Measurements from ENCODE around the gene ASB8. TPM values are rescaled to one million over a fixed set of nuclear protein-coding genes. Genes with fewer than 3 reads are reported as not detected.
"Not testable (repeated sequence)": the region's sequence is repeated elsewhere in the genome, so short reads cannot be mapped to it uniquely, and the experiment has no call there.

Gene ASB8
- total and polyA plus RNA-seq, 2 experiments from 2014 or later: 23.3 to 27.3 TPM

DNA sequence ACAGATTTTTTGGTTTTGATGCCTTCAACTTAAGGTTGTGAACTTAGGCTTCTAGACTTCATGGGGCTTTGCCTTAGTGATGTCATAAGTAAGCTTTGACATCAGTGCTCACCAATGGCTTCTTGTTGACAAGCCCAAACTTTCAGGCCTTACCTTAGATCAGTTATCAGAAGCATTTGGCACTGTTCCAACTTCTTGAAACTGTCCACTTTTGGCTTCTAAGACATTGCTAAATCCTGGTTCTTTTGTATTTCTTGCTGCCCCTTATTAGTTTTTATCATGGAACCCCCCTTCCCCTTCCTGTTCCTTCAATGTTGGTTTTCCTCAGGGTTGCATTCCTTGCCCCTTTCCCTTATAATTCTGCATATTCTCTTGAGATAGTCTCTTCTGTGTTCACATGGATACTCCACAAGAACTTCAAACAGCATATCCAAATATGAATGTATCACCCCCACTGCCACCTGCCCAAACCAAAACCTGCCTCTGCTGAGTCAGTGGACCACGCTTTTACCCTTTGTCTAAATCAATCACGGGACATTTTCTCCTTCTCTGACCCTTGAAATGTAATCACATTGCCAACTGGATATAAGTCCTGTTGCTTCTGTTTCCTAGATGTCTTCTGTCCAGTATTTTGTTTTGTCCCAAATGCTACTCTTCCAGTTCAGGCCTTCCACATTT, 30.2 kb downstream of the ASB8 start:
- H3K27me3 ChIP-seq (replicated peaks; ENCODE audit: insufficient read depth): no peaks in the 10 kb centered on the region
- TF ChIP-seq EZH2 (IDR thresholded peaks at IDR 0.05; ENCODE audit: insufficient read depth, poor library complexity, severe bottlenecking) (no peak), EZH2phosphoT487 (IDR thresholded peaks at IDR 0.05; ENCODE audit: insufficient read depth, low read depth) (no peak)
- H3K4me1 ChIP-seq (ENCODE audit: insufficient read depth): no peaks in the 10 kb centered on the region
- H3K79me2 ChIP-seq (ENCODE audit: insufficient read depth): peaks cover under 1% of the 10 kb centered on the region; the same call in 1 of the 2 replicates
- H3K4me3 ChIP-seq: no peak overlapping the region
- no peak for DNase-seq
- 97 to 98% methylated on average over 2 of the region's 2 CpGs for WGBS, 2 experiments (ENCODE audit: low coverage in 1 of 2, low lambda C conversion rate in 2 of 2, missing lambda C conversion rate in 2 of 2)
- no peaks in the 10 kb centered on the region; the same call in 1 of the 2 replicates for H3K36me3 ChIP-seq (ENCODE audit: low read depth)
- no peak overlapping the region for H2AFZ ChIP-seq
- in situ Hi-C loops (cut with MboI): no loop called here
- H3K27ac ChIP-seq: no peak overlapping the region
- no peaks in the 10 kb centered on the region for H3K9me3 ChIP-seq (ENCODE audit: low read depth)
- H3K9me2 ChIP-seq (ENCODE audit: insufficient read depth): no peaks in the 10 kb centered on the region
- H3F3A ChIP-seq (ENCODE audit: insufficient read depth): no peaks in the 10 kb centered on the region
- no peak overlapping the region for H3K4me2 ChIP-seq (ENCODE audit: unreplicated experiment)
- H3K9ac ChIP-seq: no peak overlapping the region
- H4K20me1 ChIP-seq (ENCODE audit: insufficient read depth): no peaks in the 10 kb centered on the region

DNA sequence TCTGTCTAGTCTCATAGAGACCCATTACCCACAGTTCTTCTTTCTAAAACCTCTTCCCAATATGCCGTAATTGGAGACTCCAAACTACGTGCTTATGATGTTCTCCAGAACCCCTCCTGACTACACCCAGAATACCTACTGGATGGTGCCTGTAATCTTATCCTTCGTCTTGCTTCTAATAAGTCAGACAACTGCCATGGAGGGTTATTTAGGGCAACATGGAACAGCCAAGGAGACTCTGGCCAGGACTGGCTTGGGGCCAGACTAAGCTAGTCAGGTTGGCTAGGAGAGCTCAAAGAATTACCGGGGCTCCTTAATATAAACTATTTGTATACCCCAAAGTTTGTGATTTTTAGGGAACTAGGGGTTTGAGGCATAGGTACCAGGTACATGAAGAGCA, 31.3 kb downstream of the ASB8 start:
- Histone ChIP-seq H3K4me2 (ENCODE audit: unreplicated experiment) (no peak overlapping the region), H3K27ac (no peak overlapping the region), H4K20me1 (ENCODE audit: insufficient read depth) (no peaks in the 10 kb centered on the region), H3K9ac (no peak overlapping the region), H3K4me3 (no peak overlapping the region), H3K79me2 (ENCODE audit: insufficient read depth) (peaks cover 12% of the 10 kb centered on the region), H3K4me1 (ENCODE audit: insufficient read depth) (no peaks in the 10 kb centered on the region), H3F3A (ENCODE audit: insufficient read depth) (no peaks in the 10 kb centered on the region), H2AFZ (no peak overlapping the region), H3K36me3 (ENCODE audit: low read depth) (no peaks in the 10 kb centered on the region; the same call in 1 of the 2 replicates), H3K27me3 (replicated peaks; ENCODE audit: insufficient read depth) (no peaks in the 10 kb centered on the region), H3K9me2 (ENCODE audit: insufficient read depth) (no peaks in the 10 kb centered on the region), H3K9me3 (ENCODE audit: low read depth) (no peaks in the 10 kb centered on the region)
- 43 to 49% methylated on average over 4 of the region's 4 CpGs for WGBS, 2 experiments (ENCODE audit: low coverage in 1 of 2, low lambda C conversion rate in 2 of 2, missing lambda C conversion rate in 2 of 2)
- in situ Hi-C loops (cut with MboI): no loop called here
- TF ChIP-seq EZH2 (IDR thresholded peaks at IDR 0.05; ENCODE audit: insufficient read depth, poor library complexity, severe bottlenecking) (no peak), EZH2phosphoT487 (IDR thresholded peaks at IDR 0.05; ENCODE audit: insufficient read depth, low read depth) (no peak)
- DNase-seq: no peak

DNA sequence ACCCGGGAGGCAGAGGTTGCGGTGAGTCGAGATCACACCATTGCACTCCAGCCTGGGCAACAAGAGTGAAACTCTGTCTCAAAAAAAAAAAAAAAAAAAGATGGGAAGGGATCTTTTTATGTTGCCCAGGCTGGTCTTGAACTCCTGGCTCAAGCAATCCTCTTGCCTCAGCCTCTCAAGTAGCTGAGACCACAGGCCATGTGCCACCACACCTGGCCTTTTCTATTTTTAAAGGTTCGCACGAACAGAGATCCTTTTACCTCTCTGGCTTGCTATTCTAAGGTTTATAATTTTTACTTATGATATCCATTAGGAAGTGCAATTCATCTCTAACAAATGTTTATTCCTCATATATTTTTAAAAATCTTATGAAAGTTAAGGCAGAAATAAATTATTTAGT, 31.8 kb downstream of the ASB8 start:
- peaks cover 16% of the 10 kb centered on the region for H3K79me2 ChIP-seq (ENCODE audit: insufficient read depth)
- in situ Hi-C loops (cut with MboI); H3K9me3 ChIP-seq (ENCODE audit: low read depth); H3K4me2 ChIP-seq (ENCODE audit: unreplicated experiment); H3K27ac ChIP-seq; H2AFZ ChIP-seq; H3K27me3 ChIP-seq (replicated peaks; ENCODE audit: insufficient read depth); DNase-seq; H3K9ac ChIP-seq; H3K4me3 ChIP-seq; H4K20me1 ChIP-seq (ENCODE audit: insufficient read depth); H3K36me3 ChIP-seq (ENCODE audit: low read depth); H3F3A ChIP-seq (ENCODE audit: insufficient read depth); H3K9me2 ChIP-seq (ENCODE audit: insufficient read depth); H3K4me1 ChIP-seq (ENCODE audit: insufficient read depth): not testable (repeated sequence)
- WGBS, 2 experiments (ENCODE audit: low coverage in 1 of 2, low lambda C conversion rate in 2 of 2, missing lambda C conversion rate in 2 of 2): 97 to 99% methylated on average over 3 to 4 of the region's 5 CpGs

DNA sequence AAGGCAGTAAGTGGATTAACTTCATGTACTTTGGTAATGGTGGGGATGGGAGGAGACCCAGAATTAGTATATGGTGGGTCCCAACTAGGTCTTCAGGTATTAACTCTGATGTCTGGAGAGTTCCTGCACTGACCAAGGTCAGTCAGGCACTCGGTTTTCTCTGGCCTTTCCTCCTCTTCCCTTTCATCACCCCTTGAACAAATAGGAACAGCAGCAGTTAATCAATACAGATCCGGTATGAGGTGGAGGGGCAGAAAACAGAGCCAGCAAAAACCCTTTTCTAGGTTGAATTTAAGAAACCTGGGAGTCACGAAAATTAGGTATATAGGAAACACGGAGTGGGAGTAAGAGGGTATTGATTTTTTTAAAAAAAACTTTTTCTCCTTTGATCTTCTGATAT, 34.1 kb downstream of the ASB8 start:
- 83 to 92% methylated on average over 4 of the region's 4 CpGs for WGBS, 2 experiments (ENCODE audit: low coverage in 1 of 2, low lambda C conversion rate in 2 of 2, missing lambda C conversion rate in 2 of 2)
- Histone ChIP-seq H3K36me3 (ENCODE audit: low read depth) (no peaks in the 10 kb centered on the region; the same call in 1 of the 2 replicates), H3K27me3 (replicated peaks; ENCODE audit: insufficient read depth) (no peaks in the 10 kb centered on the region), H3K27ac (no peak overlapping the region), H3K9me2 (ENCODE audit: insufficient read depth) (no peaks in the 10 kb centered on the region), H3F3A (ENCODE audit: insufficient read depth) (no peaks in the 10 kb centered on the region), H3K79me2 (ENCODE audit: insufficient read depth) (peaks cover 26% of the 10 kb centered on the region), H2AFZ (no peak overlapping the region), H4K20me1 (ENCODE audit: insufficient read depth) (no peaks in the 10 kb centered on the region), H3K9me3 (ENCODE audit: low read depth) (no peaks in the 10 kb centered on the region), H3K9ac (no peak overlapping the region), H3K4me3 (no peak overlapping the region), H3K4me2 (ENCODE audit: unreplicated experiment) (no peak overlapping the region), H3K4me1 (ENCODE audit: insufficient read depth) (peaks cover 5% of the 10 kb centered on the region; the same call in 1 of the 2 replicates)
- no peak for DNase-seq
- in situ Hi-C loops (cut with MboI): no loop called here
- TF ChIP-seq EZH2phosphoT487 (IDR thresholded peaks at IDR 0.05; ENCODE audit: insufficient read depth, low read depth) (no peak), EZH2 (IDR thresholded peaks at IDR 0.05; ENCODE audit: insufficient read depth, poor library complexity, severe bottlenecking) (no peak)
